Thyroid gland (tissue), 4 donors: Measurements from ENCODE around the gene ADAMTS13. TPM values are rescaled to one million over a fixed set of nuclear protein-coding genes. Genes with fewer than 3 reads are reported as not detected.

Source experiments
- DNase-seq, 2 donors: peaks; one replicate each; pipeline ENCODE4 v3.0.0-alpha.2; 2019
- H3K27ac ChIP-seq, 3 donors: fragments of 200-600 bp; sonication (generic); 1 replicate in 2 of 3; 2 replicates in 1 of 3; pipeline ENCODE4 v1.5.1; 2016 to 2019; ENCODE audit warnings: mild to moderate bottlenecking in 1 of 3, moderate library complexity in 1 of 3
- H3K27me3 ChIP-seq: fragments of 200-600 bp; sonication (generic); one replicate; pipeline ENCODE4 v1.5.1; 2019
- H3K36me3 ChIP-seq, 2 donors: fragments of 200-600 bp; sonication (generic); one replicate each; pipeline ENCODE4 v1.5.1; 2016 to 2019
- H3K4me1 ChIP-seq, 2 donors: fragments of 200-600 bp; sonication (generic); one replicate each; pipeline ENCODE4 v1.5.1; 2017 to 2019
- H3K4me3 ChIP-seq, 3 donors: fragments of 200-600 bp; sonication (generic); replicated peaks in 1 of 3; 1 replicate in 2 of 3; 2 replicates in 1 of 3; pipeline ENCODE4 v1.5.1; 2016; ENCODE audit warnings: mild to moderate bottlenecking in 1 of 3
- H3K9me3 ChIP-seq: fragments of 200-600 bp; sonication (generic); one replicate; pipeline ENCODE4 v1.5.1; 2017
- POLR2A ChIP-seq, 2 donors: fragments of 450-650 bp; IDR thresholded peaks; one replicate each; pipeline ENCODE4 v1.6.1; 2017; ENCODE audit warnings: antibody characterized with exemption in 2 of 2, mild to moderate bottlenecking in 2 of 2, moderate library complexity in 1 of 2
- WGBS, 2 donors: methylation state at CpG; one replicate each; pipeline ENCODE4 v1.1.5; 2017; 5-methylcytosine and 5-hydroxymethylcytosine counted together
- intact Hi-C: fragments of 100-400 bp; cut with DNase I; formaldehyde crosslinking; loops from one replicate; pipeline ENCODE4 v1.15.1; 2023
- total RNA-seq, 4 donors: library from RNA; depleted of rRNA; stranded (reverse); fragments of >200 nt; gene quantifications; one replicate each; pipeline ENCODE4 v1.2.3, GENCODE V29; 2016
- TF ChIP-seq, protein P1 (sequence below), 6 experiments: fragments of 200-600 bp in 3 of 6; fragments of 450-650 bp in 3 of 6; sonication (generic) in 3 of 6; IDR thresholded peaks; one replicate each; pipeline ENCODE4 v1.5.1; 2016 to 2019; ENCODE audit warnings: antibody characterized with exemption in 6 of 6, mild to moderate bottlenecking in 2 of 6, inconsistent platforms in 1 of 6, moderate library complexity in 1 of 6

The ADAMTS13 gene
- total RNA-seq, 4 donors from 2014 or later, result 1.5 to 2.8 (median 2.0) TPM

GRCh38 chr9:133453651-133454050 is 31.5 kb downstream of the ADAMTS13 start:
- no peak for TF ChIP-seq POLR2A (IDR thresholded peaks at IDR 0.05)
- TF ChIP-seq, protein P1, sequence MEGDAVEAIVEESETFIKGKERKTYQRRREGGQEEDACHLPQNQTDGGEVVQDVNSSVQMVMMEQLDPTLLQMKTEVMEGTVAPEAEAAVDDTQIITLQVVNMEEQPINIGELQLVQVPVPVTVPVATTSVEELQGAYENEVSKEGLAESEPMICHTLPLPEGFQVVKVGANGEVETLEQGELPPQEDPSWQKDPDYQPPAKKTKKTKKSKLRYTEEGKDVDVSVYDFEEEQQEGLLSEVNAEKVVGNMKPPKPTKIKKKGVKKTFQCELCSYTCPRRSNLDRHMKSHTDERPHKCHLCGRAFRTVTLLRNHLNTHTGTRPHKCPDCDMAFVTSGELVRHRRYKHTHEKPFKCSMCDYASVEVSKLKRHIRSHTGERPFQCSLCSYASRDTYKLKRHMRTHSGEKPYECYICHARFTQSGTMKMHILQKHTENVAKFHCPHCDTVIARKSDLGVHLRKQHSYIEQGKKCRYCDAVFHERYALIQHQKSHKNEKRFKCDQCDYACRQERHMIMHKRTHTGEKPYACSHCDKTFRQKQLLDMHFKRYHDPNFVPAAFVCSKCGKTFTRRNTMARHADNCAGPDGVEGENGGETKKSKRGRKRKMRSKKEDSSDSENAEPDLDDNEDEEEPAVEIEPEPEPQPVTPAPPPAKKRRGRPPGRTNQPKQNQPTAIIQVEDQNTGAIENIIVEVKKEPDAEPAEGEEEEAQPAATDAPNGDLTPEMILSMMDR (IDR thresholded peaks at IDR 0.05), result no peak
- no peak for DNase-seq
- 82 to 91% methylated on average over 11 of the region's 11 CpGs for WGBS, 2 donors
- Histone ChIP-seq H3K36me3 (no peaks in the 10 kb centered on the region), H3K4me1 (peaks cover 0 to 7% of the 10 kb centered on the region in 2 donors), H3K27ac (no peak overlapping the region), H3K4me3 (no peak overlapping the region), H3K9me3 (no peaks in the 10 kb centered on the region), H3K27me3 (no peaks in the 10 kb centered on the region)
- intact Hi-C loops, result no loop called here

GRCh38 chr9:133454325-133454724 is 32.2 kb downstream of the ADAMTS13 start:
- Histone ChIP-seq H3K27me3 (no peaks in the 10 kb centered on the region), H3K36me3 (no peaks in the 10 kb centered on the region), H3K27ac (no peak overlapping the region), H3K4me3 (no peak overlapping the region), H3K4me1 (peaks cover 0 to 13% of the 10 kb centered on the region in 2 donors), H3K9me3 (no peaks in the 10 kb centered on the region)
- 87 to 93% methylated on average over 8 to 9 of the region's 19 CpGs for WGBS, 2 donors
- DNase-seq, result no peak
- TF ChIP-seq POLR2A (IDR thresholded peaks at IDR 0.05), result no peak
- TF ChIP-seq, protein P1 (IDR thresholded peaks at IDR 0.05), result no peak
- intact Hi-C loops, result no loop called here

DNA sequence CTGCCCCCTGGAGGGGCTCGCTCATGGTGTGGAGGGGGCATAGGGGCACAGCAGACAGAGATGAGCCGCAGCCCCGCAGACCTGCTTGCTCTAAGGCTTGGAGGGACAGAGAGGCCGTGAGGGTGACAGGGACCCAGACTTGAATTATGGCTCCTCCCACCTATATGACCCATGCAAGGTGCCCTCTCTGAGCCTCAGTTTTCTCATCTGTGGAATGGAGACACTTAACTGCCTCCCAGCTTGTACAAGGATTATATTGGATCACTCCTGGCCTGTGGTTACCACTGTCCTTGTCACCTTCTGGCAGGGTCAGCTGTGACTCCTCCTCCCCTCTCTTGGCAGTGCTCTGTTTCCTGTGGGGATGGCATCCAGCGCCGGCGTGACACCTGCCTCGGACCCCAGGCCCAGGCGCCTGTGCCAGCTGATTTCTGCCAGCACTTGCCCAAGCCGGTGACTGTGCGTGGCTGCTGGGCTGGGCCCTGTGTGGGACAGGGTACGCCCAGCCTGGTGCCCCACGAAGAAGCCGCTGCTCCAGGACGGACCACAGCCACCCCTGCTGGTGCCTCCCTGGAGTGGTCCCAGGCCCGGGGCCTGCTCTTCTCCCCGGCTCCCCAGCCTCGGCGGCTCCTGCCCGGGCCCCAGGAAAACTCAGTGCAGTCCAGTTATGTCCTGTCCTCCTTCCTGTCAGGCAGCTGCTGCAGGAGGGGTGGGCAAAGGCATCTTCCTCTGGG is 32.9 kb downstream of the ADAMTS13 start:
- TF ChIP-seq, protein P1 (IDR thresholded peaks at IDR 0.05), result no peak
- TF ChIP-seq POLR2A (IDR thresholded peaks at IDR 0.05), result no peak
- DNase-seq, result no peak
- peaks cover 0 to 6% of the 10 kb centered on the region in 2 donors for H3K4me1 ChIP-seq
- 92 to 98% methylated on average over 14 to 20 of the region's 20 CpGs for WGBS, 2 donors
- no peaks in the 10 kb centered on the region for H3K27me3 ChIP-seq
- intact Hi-C loops, result no loop called here
- H3K9me3 ChIP-seq, result no peaks in the 10 kb centered on the region
- H3K4me3 ChIP-seq, result no peak overlapping the region
- H3K36me3 ChIP-seq, result no peaks in the 10 kb centered on the region
- H3K27ac ChIP-seq, result no peak overlapping the region

DNA sequence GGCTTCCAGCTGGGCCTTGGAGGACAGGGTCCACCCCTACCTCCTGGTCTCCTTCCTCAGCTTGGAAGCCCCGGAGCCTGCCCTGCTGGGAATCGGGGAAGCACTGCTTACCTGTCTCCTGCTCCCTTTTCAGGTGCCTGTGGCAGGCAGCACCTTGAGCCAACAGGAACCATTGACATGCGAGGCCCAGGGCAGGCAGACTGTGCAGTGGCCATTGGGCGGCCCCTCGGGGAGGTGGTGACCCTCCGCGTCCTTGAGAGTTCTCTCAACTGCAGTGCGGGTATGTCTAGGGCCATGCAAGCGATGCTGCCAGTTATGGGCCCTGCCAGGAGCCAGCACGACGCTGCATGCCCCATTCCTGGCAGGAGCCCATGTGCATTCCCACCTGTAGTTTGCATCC is 33.8 kb downstream of the ADAMTS13 start:
- Histone ChIP-seq H3K36me3 (no peaks in the 10 kb centered on the region), H3K4me1 (peaks cover 3 to 12% of the 10 kb centered on the region in 2 donors), H3K27me3 (no peaks in the 10 kb centered on the region), H3K4me3 (no peak overlapping the region), H3K27ac (no peak overlapping the region), H3K9me3 (no peaks in the 10 kb centered on the region)
- DNase-seq, result no peak
- 97 to 100% methylated on average over 2 to 7 of the region's 11 CpGs for WGBS, 2 donors
- TF ChIP-seq, protein P1 (IDR thresholded peaks at IDR 0.05), result no peak
- TF ChIP-seq POLR2A (IDR thresholded peaks at IDR 0.05), result no peak
- intact Hi-C loops, result no loop called here

DNA sequence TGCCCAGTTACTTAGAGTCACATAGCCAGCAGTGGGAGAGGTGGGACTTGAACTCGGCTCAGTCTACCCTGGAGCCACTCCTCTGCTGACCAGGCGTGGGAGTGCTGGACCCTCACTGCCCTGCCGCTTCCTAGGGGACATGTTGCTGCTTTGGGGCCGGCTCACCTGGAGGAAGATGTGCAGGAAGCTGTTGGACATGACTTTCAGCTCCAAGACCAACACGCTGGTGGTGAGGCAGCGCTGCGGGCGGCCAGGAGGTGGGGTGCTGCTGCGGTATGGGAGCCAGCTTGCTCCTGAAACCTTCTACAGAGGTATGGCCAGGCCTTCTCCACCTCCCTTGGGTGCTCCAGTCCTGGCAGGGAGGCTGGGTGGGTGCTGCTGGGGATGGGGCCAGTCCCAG is 34.2 kb downstream of the ADAMTS13 start:
- H3K9me3 ChIP-seq, result no peaks in the 10 kb centered on the region
- H3K4me3 ChIP-seq, result no peak overlapping the region
- DNase-seq, result no peak
- intact Hi-C loops, result no loop called here
- no peaks in the 10 kb centered on the region for H3K36me3 ChIP-seq
- H3K4me1 ChIP-seq, result peaks cover 6 to 15% of the 10 kb centered on the region in 2 donors
- no peak for TF ChIP-seq POLR2A (IDR thresholded peaks at IDR 0.05)
- TF ChIP-seq, protein P1 (IDR thresholded peaks at IDR 0.05), result no peak
- H3K27me3 ChIP-seq, result no peaks in the 10 kb centered on the region
- 86 to 97% methylated on average over 5 of the region's 9 CpGs for WGBS, 2 donors
- no peak overlapping the region for H3K27ac ChIP-seq
